HG03025 (cell line): Measurements from ENCODE around the gene DHRS7B.
"Not testable (repeated sequence)": the region's sequence is repeated elsewhere in the genome, so short reads cannot be mapped to it uniquely, and the experiment has no call there.

Source experiments
- ATAC-seq: cut with Tn5 transposase; IDR thresholded peaks from one replicate; pipeline ENCODE4 v1.9.1; 2021; ENCODE audit warnings: mild to moderate bottlenecking, moderate library complexity; ENCODE audit not compliant: unreplicated experiment, low FRiP score

Gene DHRS7B

GRCh38 chr17:21126645-21127508 is at the start of gene DHRS7B:
DHRS7B (plus strand) TSS chr17:21126964; CDS start chr17:21126972, 8 bp downstream.
- ATAC-seq, result peak; percentile 96

DNA sequence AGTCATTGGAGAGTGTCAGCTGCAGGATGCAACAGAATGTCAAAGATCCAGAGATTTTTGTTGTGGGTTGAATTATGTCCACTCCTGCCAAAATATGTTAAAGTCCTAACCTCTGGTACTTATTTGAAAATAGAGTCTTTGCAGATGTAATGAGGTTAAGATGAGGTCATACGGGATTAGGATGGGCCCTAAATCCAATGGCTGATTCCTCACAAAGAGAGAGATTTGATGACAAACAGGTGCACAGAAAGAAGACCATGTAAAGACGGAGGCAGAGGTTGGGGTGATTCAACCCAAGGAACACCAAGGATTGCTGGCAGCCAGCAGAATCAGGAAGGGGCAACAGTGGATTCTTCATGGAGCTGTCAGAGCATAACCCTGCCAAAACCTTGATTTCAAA is 49.5 kb upstream of the DHRS7B start:
- no peak for ATAC-seq

DNA sequence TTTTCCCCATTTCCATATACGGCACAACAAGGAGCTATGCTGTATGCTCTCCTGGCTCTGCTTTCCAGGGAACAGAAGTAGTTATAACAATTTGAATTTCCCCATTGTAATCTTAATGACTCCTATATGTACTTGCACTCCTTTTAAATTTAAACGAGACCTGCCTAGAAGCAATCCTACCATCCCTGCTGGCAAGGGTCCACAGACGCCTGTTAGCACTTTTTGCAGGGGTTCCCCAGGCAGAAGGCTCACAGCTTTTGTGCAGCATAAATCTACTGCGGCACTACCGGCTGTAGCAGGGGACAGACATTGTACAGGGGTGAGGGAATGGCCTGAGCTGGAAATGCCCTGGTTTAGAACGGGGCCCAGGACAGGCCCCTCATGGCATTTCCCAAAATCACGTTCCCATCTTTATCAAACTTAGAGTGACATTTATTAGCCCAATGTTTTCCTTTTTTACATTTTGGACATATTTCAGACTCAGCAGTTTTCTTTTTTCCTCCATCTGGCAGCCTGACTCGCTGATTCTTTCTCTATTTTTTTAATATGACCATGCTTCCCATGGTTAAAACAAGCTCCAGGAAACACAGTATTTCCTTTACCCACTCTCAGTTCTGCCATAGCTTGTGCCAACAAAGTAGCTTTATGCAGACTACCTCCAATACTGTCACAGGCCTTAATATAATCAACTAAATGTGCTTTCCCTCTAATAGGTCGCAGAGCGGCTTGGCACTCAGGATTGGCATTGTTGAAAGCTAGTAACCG is 48.6 kb upstream of the DHRS7B start:
- no peak for ATAC-seq

- no peak for ATAC-seq
Measured at GRCh38 chr17:21079196-21079595, 47.6 kb upstream of the DHRS7B start.

- no peak for ATAC-seq
Measured at GRCh38 chr17:21082001-21082436, 44.7 kb upstream of the DHRS7B start.

GRCh38 chr17:21085280-21085679 is 41.5 kb upstream of the DHRS7B start:
- not testable (repeated sequence) for ATAC-seq

GRCh38 chr17:21085707-21086106 is 41.1 kb upstream of the DHRS7B start:
- no peak for ATAC-seq

DNA sequence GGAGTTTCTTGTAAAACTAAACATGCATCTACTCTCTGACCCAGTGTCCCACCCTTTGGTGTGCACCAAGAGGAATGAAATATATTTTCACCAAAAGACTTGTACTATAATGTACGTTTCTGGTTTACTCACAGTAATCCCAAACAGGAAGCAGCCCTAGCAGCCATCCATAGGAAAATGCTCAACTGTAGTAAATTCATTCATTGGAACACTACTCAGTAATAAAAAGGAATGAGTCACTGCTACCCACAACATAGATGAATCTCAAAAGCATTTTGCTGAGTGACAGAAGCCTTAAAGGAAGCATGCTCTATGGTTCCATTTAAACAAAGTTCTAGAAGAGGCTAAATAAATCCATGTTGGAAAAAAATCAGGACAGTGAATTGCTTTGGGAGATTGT is 37.6 kb upstream of the DHRS7B start:
- ATAC-seq, result no peak

GRCh38 chr17:21089933-21090901 is 36.5 kb upstream of the DHRS7B start:
- ATAC-seq, result peak; percentile 55

DNA sequence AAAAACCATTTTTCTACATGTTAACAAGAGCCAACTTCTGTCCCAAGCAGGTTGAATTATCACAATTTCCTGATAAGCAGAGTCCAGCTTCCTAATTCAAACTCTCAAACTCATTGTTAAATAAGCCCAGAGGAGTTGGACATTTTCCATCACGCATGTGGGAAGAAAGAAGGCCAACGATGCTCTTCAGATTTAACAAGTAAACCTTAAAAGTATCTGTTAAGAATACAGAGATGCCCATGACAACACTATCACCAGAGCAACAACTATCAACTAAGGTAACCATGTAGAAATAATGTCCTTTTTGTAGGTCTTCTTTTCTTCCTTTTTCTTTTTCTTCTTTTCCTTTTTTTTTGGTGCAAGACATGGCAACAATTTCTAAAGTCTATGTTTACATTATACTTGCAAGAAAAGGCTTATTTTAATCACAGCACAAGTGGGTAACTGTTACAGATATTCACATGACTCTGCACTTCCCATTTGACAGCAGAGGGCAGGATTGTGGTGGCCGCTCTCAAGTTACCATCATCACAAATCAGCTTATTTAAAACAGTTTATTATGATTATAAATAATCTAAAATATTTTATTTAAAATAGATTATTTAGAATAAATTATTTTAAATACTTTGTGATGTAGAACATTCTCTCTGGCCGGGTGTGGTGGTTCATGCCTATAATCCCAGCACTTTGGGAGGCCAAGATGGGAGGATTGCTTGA is 35.7 kb upstream of the DHRS7B start:
- no peak for ATAC-seq

DNA sequence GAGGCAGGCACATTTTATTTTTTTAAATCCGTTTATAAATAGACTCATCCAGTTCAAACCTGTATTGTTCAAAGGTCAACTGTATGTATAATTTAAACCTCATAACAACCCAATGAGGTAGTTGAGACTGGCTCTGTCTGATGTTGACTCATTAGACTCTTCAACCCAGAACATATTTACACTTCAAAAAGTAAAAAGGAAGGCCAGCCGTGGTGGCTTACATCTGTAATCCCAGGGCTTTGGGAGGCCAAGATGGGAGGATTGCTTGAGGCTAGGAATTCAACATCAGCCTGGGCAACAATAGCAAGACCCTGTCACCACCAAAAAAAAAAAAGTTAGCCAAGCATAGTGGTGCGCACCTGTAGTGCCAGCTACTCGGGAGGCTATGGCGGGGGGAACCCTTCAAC is 32.5 kb upstream of the DHRS7B start:
- ATAC-seq, result no peak

DNA sequence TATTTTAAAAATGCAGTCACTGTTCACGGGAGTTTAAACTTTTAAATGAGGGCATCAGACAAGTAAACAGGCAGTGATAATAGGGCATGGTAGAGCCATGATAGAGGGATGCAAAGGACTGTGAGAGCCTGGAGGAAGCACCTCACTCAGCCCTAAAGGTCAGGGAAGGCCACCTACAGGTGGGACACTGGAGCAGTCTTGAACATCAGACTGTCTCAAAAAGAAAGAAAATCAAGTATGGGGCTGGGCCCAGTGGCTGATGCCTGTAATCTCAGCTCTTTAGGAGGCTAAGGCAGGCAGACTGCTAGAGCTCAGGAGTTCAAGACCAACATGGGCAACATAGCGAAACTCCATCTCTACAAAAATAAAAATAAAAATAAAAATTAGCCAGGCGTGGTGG is 31.0 kb upstream of the DHRS7B start:
- ATAC-seq, result no peak

DNA sequence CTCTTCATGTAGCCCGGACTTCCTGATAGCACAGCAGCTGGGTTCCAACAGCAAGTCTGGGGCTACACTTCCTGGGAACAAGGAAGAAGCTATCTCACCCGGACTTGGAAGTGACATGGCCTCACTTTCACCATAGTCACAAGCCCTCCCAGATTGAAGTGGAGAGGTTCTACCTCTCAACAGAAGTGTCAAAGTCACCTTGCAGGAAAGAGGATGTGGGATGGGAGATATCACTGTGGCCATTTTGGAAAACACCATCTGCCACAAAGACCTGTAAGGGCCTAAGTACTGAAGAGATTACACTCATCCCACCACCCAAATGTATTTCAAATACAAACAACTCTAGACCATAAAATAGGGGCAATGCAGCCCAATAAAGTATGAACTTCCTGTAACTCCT is 29.9 kb upstream of the DHRS7B start:
- no peak for ATAC-seq

- ATAC-seq, result peak; percentile 86
Measured at GRCh38 chr17:21098934-21099689, 27.7 kb upstream of the DHRS7B start.

DNA sequence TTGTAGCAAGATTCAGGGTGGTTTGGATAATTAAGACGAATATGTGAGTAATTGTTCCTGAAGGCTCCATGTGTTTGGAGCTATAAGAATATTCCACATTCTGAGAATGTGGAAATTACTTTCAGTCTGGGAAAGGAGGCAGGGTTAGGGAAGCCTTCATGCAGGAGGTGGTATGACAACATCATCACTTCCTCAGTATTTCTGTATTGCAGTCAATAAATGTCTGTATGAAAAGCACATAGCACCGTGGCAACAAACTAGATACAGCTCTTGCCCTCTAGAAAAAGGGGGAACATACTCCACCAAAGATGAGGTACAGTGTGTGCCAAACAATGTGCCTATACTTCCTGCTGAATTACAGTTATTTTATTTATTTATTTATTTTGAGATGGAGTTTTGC is 26.1 kb upstream of the DHRS7B start:
- no peak for ATAC-seq

DNA sequence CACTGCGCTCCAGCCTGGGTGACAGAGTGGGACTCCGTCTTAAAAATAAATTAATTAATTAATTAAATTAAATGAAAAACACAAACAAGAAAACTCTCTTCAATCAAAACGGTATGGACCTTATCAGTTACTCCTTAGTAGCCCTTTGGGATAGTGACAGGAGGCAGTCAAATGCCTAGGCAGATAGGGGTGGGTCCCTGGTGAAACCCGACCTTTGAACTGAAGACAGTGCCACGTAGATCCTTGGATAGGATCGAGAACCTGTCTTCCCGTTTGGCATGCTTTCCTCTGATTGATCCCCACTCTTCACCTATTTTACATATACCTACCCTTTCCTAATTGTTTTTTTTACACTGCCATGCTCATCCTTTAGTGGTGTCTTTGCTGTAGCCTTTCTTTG is 22.2 kb upstream of the DHRS7B start:
- ATAC-seq, result no peak

DNA sequence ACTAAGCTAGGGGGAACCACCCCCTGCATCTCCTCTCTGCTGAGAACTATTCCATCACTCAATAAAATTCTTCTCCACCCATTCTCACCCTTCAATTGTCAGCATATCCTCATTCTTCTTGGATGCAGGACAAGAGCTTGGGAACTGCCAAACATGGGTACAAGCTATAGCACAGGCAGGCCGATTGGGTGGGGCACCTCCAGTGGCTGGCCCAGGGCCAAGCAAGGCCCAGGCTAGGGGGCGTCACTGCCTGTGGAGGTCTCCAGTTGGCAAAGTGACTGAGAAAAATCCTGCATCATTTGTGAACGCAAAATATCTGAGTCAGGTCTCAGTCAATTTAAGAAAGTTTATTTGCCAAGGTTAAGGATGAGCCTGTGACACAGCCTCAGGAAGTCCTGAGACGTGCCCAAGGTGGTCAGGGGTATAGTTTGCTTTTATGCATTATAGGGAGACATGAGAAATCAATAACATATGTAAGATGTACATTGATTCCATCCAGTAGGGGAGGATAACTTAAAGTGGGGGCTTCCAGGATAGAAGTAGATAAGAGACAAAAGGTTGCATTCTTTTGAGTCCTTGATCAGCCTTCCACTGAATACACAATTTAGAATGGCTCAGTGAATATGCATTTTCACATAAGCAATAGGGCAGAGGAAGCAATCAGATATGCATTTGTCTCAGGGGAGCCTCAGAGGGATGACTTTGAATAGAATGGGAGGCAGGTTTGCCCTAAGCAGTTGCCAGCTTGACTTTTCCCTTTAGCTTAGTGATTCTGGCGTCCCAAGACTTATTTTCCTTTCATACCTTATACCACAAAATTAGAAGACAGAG is 21.5 kb upstream of the DHRS7B start:
- no peak for ATAC-seq

DNA sequence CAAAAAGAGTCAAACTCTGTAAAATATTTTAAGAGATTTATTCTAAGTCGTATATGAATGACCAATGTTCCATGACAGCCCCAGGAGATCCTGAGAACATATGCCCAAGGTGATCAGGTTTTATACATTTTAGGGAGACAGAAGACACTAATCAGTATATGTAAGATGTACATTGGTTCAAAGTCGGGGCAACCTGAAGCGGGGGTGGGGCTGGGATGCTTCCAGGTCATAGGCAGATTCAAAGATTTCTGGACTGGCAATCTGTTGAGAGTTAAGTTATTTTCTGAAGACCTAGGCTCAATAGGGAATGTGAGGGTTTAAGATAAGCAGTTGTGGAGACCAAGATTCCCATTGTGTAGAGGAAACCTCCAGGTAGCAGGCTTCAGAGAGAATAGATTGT is 20.4 kb upstream of the DHRS7B start:
- ATAC-seq, result no peak
